OCI-LY7 (cell line): ENCODE results near the gene RPS3. TPM values are rescaled to one million over a fixed set of nuclear protein-coding genes. Genes with fewer than 3 reads are reported as not detected.

ENCODE experiments used
- BruUV-seq: library from RNA; stranded (reverse); fragments of 400-500 nt; replicated peaks from 2 replicates; lab custom pipeline; 2021; lab: Mats Ljungman, UMichigan
- CTCF ChIA-PET: fragments of 300-600 bp; sonication (Branson Sonifier 250); formaldehyde crosslinking; loops from one replicate; lab custom pipeline; 2022; ENCODE audit warnings: antibody characterized with exemption; ENCODE audit not compliant: unreplicated experiment; lab: Charles Lee
- POLR2A ChIA-PET: fragments of 300-600 bp; sonication (Branson Sonifier 250); formaldehyde crosslinking; loops from one replicate; lab custom pipeline; 2022; ENCODE audit warnings: antibody characterized with exemption; lab: Charles Lee
- DNase-seq: peaks from one replicate; pipeline ENCODE4 v3.0.0-alpha.2; 2015; ENCODE audit warnings: low spot score
- H2AFZ ChIP-seq: fragments of 200-600 bp; sonication (generic), shearing (Covaris generic); 2 replicates; pipeline ENCODE4 v1.6.1; 2014; ENCODE audit warnings: mild to moderate bottlenecking, antibody characterized with exemption, low read length, moderate library complexity
- H3K27ac ChIP-seq: fragments of 200-600 bp; sonication (generic); 2 replicates; pipeline ENCODE4 v1.5.1; 2014; ENCODE audit warnings: mixed run types, low read depth, mild to moderate bottlenecking, moderate library complexity, low read length, inconsistent platforms; ENCODE audit not compliant: poor library complexity, severe bottlenecking
- H3K36me3 ChIP-seq: fragments of 200-600 bp; sonication (generic); 2 replicates; pipeline ENCODE4 v1.6.1; 2014; ENCODE audit warnings: mild to moderate bottlenecking, antibody characterized with exemption, low read length, moderate library complexity, mixed read lengths; ENCODE audit not compliant: insufficient read depth
- H3K4me1 ChIP-seq: fragments of 200-600 bp; sonication (generic); 2 replicates; pipeline ENCODE4 v1.5.1; 2014; ENCODE audit warnings: mild to moderate bottlenecking, low read length; ENCODE audit not compliant: insufficient read depth, poor library complexity, severe bottlenecking
- H3K4me2 ChIP-seq: fragments of 200-600 bp; sonication (generic); 2 replicates; pipeline ENCODE4 v1.6.1; 2014; ENCODE audit warnings: mild to moderate bottlenecking, low read length
- H3K4me3 ChIP-seq: fragments of 200-600 bp; sonication (generic); 2 replicates; pipeline ENCODE4 v1.5.1; 2014; ENCODE audit warnings: mild to moderate bottlenecking, low read depth, low read length; ENCODE audit not compliant: poor library complexity, severe bottlenecking
- H3K79me2 ChIP-seq: fragments of 200-600 bp; sonication (generic); 2 replicates; pipeline ENCODE4 v1.6.1; 2016; ENCODE audit warnings: low read depth, mild to moderate bottlenecking, low read length, moderate library complexity, mixed read lengths; ENCODE audit not compliant: insufficient read depth
- H3K9me2 ChIP-seq: fragments of 200-600 bp; sonication (generic); 2 replicates; pipeline ENCODE4 v1.6.1; 2016; ENCODE audit warnings: mild to moderate bottlenecking, low read length, mixed read lengths; ENCODE audit not compliant: insufficient read depth
- H3K9me3 ChIP-seq: fragments of 200-600 bp; sonication (generic); 2 replicates; pipeline ENCODE4 v1.6.1; 2014; ENCODE audit warnings: mild to moderate bottlenecking, mixed run types, low read length, mixed read lengths
- H4K20me1 ChIP-seq: fragments of 200-600 bp; sonication (generic); 2 replicates; pipeline ENCODE4 v1.6.1; 2014; ENCODE audit warnings: mild to moderate bottlenecking, antibody characterized with exemption, low read length, moderate library complexity, mixed read lengths; ENCODE audit not compliant: insufficient read depth
- EZH2phosphoT487 ChIP-seq: fragments of 200-600 bp; sonication (generic); IDR thresholded peaks from 2 replicates; pipeline ENCODE4 v1.6.1; 2018; ENCODE audit warnings: low read depth, borderline replicate concordance, mild to moderate bottlenecking, mixed run types, antibody characterized with exemption, low read length, moderate library complexity, mixed read lengths
- intact Hi-C: fragments of 100-400 bp; cut with micrococcal nuclease; formaldehyde crosslinking; loops from one replicate; pipeline ENCODE4 v1.10.0; 2022; ENCODE audit not compliant: unreplicated experiment
- total RNA-seq, 2 experiments: library from RNA; depleted of rRNA in 1 of 2; stranded (reverse); fragments of >200 nt in 1 of 2; shearing (Covaris generic) in 1 of 2; gene quantifications; 2 replicates each; pipeline ENCODE4 v1.2.3, GENCODE V29; 2014 to 2022
- TF ChIP-seq, protein P1 (sequence below): fragments of 200-600 bp; sonication (generic); conservative IDR thresholded peaks from 2 replicates; pipeline ENCODE4 v1.5.1; 2014; ENCODE audit warnings: mild to moderate bottlenecking, antibody characterized with exemption, low read length, moderate library complexity, mixed read lengths

The RPS3 gene
- total RNA-seq, 2 experiments from 2014 or later: 3,268 to 4,392 TPM

DNA sequence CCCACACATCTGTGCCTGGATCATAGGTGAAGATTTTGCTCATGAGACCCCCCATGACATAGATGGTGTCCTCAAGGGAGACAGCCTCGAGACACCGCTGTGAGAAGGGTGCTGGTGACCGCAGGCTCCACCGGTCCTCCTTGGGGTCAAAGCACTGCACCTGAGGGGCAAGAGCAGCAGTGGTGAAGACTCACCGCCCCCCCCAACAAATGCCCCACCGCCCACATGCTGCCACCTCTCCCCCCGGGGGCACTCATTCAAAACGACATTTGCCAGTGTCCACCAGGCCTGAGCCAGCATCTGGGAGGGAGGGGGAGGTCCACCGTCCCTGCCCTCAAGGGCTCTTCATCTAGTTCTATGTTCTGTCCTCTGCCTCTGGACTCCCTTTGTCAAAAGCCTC, 24.4 kb downstream of the RPS3 start:
- TF ChIP-seq EZH2phosphoT487: no peak
- TF ChIP-seq, protein P1, sequence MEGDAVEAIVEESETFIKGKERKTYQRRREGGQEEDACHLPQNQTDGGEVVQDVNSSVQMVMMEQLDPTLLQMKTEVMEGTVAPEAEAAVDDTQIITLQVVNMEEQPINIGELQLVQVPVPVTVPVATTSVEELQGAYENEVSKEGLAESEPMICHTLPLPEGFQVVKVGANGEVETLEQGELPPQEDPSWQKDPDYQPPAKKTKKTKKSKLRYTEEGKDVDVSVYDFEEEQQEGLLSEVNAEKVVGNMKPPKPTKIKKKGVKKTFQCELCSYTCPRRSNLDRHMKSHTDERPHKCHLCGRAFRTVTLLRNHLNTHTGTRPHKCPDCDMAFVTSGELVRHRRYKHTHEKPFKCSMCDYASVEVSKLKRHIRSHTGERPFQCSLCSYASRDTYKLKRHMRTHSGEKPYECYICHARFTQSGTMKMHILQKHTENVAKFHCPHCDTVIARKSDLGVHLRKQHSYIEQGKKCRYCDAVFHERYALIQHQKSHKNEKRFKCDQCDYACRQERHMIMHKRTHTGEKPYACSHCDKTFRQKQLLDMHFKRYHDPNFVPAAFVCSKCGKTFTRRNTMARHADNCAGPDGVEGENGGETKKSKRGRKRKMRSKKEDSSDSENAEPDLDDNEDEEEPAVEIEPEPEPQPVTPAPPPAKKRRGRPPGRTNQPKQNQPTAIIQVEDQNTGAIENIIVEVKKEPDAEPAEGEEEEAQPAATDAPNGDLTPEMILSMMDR: no peak
- Histone ChIP-seq H3K4me3 (no peak overlapping the region), H3K9me3 (no peaks in the 10 kb centered on the region), H2AFZ (no peak overlapping the region), H3K79me2 (no peaks in the 10 kb centered on the region), H3K9me2 (no peaks in the 10 kb centered on the region), H3K36me3 (no peaks in the 10 kb centered on the region), H3K4me2 (no peak overlapping the region), H4K20me1 (no peaks in the 10 kb centered on the region), H3K4me1 (no peaks in the 10 kb centered on the region), H3K27ac (no peak overlapping the region)
- BruUV-seq: no TSS peak
- ChIA-PET POLR2A (no interaction called here), CTCF (no interaction called here)
- intact Hi-C loops: loop anchor here (2.0 kb wide), 1 partner anchor 35 kb away; no protein-coding TSS in a partner anchor
- DNase-seq: no peak

- CTCF ChIA-PET: no interaction called here
- H3K4me2 ChIP-seq: no peak overlapping the region
- no TSS peak for BruUV-seq
Measured at GRCh38 chr11:75424396-75424795, 25.1 kb downstream of the RPS3 start.

GRCh38 chr11:75425422-75425821, 26.1 kb downstream of the RPS3 start:
- no peaks in the 10 kb centered on the region for H3K36me3 ChIP-seq
- ChIA-PET POLR2A (interaction anchor here (0.7 kb wide), 2 partner anchors 25 to 226 kb away, joined by 3 read pairs; no protein-coding TSS in a partner anchor), CTCF (no interaction called here)
- H3K4me1 ChIP-seq: no peaks in the 10 kb centered on the region
- BruUV-seq: no TSS peak
- H3K4me2 ChIP-seq: no peak overlapping the region
- no peak overlapping the region for H3K4me3 ChIP-seq
- no peaks in the 10 kb centered on the region for H3K9me3 ChIP-seq
- no peak overlapping the region for H2AFZ ChIP-seq
- H3K27ac ChIP-seq: no peak overlapping the region
- DNase-seq: peak; percentile 13
- H4K20me1 ChIP-seq: no peaks in the 10 kb centered on the region
- H3K9me2 ChIP-seq: no peaks in the 10 kb centered on the region
- TF ChIP-seq, protein P1: peak; percentile 63
- no peak for TF ChIP-seq EZH2phosphoT487
- intact Hi-C loops: loop anchor here (2.0 kb wide), 1 partner anchor 37 kb away; no protein-coding TSS in a partner anchor
- H3K79me2 ChIP-seq: no peaks in the 10 kb centered on the region

More at GRCh38 chr11:75424396-75424795, 25.1 kb downstream of the RPS3 start:
- no peaks in the 10 kb centered on the region for H3K9me3 ChIP-seq
- POLR2A ChIA-PET: no interaction called here
- H3K27ac ChIP-seq: no peak overlapping the region
- TF ChIP-seq, protein P1: no peak
- TF ChIP-seq EZH2phosphoT487: no peak
- no peaks in the 10 kb centered on the region for H3K4me1 ChIP-seq
- H3K9me2 ChIP-seq: no peaks in the 10 kb centered on the region
- no peaks in the 10 kb centered on the region for H4K20me1 ChIP-seq
- H3K36me3 ChIP-seq: no peaks in the 10 kb centered on the region
- H3K4me3 ChIP-seq: no peak overlapping the region
- no peaks in the 10 kb centered on the region for H3K79me2 ChIP-seq
- H2AFZ ChIP-seq: no peak overlapping the region
- intact Hi-C loops: loop anchor here (2.0 kb wide), 1 partner anchor 36 kb away; no protein-coding TSS in a partner anchor
- DNase-seq: no peak
